A673 (cell line): Measurements from ENCODE around the gene HSPB3. TPM values are rescaled to one million over a fixed set of nuclear protein-coding genes. Genes with fewer than 3 reads are reported as not detected.

Experiments
- BruUV-seq: library from RNA; stranded (reverse); fragments of 400-500 nt; replicated peaks from 2 replicates; lab custom pipeline; 2021; lab: Mats Ljungman, UMichigan
- CTCF ChIA-PET: fragments of 300-600 bp; sonication (Branson Sonifier 250); formaldehyde crosslinking; loops from one replicate; lab custom pipeline; 2022; ENCODE audit warnings: antibody characterized with exemption; lab: Charles Lee
- POLR2A ChIA-PET: fragments of 300-600 bp; sonication (Branson Sonifier 250); formaldehyde crosslinking; loops from one replicate; lab custom pipeline; 2022; ENCODE audit warnings: antibody characterized with exemption; ENCODE audit not compliant: low non-redundant PET; lab: Charles Lee
- DNase-seq: peaks from one replicate; pipeline ENCODE4 v3.0.0-alpha.2; 2015; ENCODE audit warnings: low spot score
- H3K27ac ChIP-seq: fragments of 200-600 bp; sonication (generic); 2 replicates; pipeline ENCODE4 v1.5.1; 2016; ENCODE audit warnings: mixed run types, low read depth, mild to moderate bottlenecking, mixed read lengths, antibody characterized with exemption, low read length; ENCODE audit not compliant: poor library complexity, severe bottlenecking
- H3K27me3 ChIP-seq: fragments of 200-600 bp; sonication (generic); replicated peaks from 2 replicates; pipeline ENCODE4 v1.6.1; 2017; ENCODE audit warnings: mixed run types, low read depth, mild to moderate bottlenecking, mixed read lengths, antibody characterized with exemption, low read length; ENCODE audit not compliant: insufficient read depth, poor library complexity
- H3K36me3 ChIP-seq: fragments of 200-600 bp; sonication (generic); 2 replicates; pipeline ENCODE4 v1.6.1; 2016; ENCODE audit warnings: mixed run types, mild to moderate bottlenecking, mixed read lengths, antibody characterized with exemption, low read length; ENCODE audit not compliant: insufficient read depth, poor library complexity, severe bottlenecking
- H3K4me1 ChIP-seq: fragments of 200-600 bp; sonication (generic); 2 replicates; pipeline ENCODE4 v1.6.1; 2017; ENCODE audit warnings: mixed run types, mild to moderate bottlenecking, mixed read lengths, antibody characterized with exemption, low read length; ENCODE audit not compliant: insufficient read depth, poor library complexity, severe bottlenecking
- H3K4me3 ChIP-seq: fragments of 200-600 bp; sonication (generic); 2 replicates; pipeline ENCODE4 v1.5.1; 2016; ENCODE audit warnings: low read depth, mixed run types, mild to moderate bottlenecking, mixed read lengths, low read length; ENCODE audit not compliant: poor library complexity, severe bottlenecking
- H3K9me3 ChIP-seq: fragments of 200-600 bp; sonication (generic); 2 replicates; pipeline ENCODE4 v1.6.1; 2016; ENCODE audit warnings: mixed run types, low read depth, mild to moderate bottlenecking, mixed read lengths, antibody characterized with exemption, low read length; ENCODE audit not compliant: poor library complexity, severe bottlenecking
- EZH2 ChIP-seq: fragments of 200-600 bp; sonication (generic); IDR thresholded peaks from 2 replicates; pipeline ENCODE4 v1.6.1; 2017; ENCODE audit warnings: borderline replicate concordance, low read depth, mild to moderate bottlenecking, mixed read lengths, antibody characterized with exemption, low read length; ENCODE audit not compliant: poor library complexity, severe bottlenecking
- intact Hi-C: fragments of 100-400 bp; cut with micrococcal nuclease; formaldehyde crosslinking; loops from one replicate; pipeline ENCODE4 v1.10.0; 2022; ENCODE audit not compliant: unreplicated experiment
- total RNA-seq: library from RNA; stranded (reverse); gene quantifications from 2 replicates; pipeline ENCODE4 v1.2.3, GENCODE V29; 2021
- TF ChIP-seq, protein P1 (sequence below): fragments of 300-800, 200-600 bp; sonication (generic); conservative IDR thresholded peaks from 2 replicates; pipeline ENCODE4 v1.5.1; 2017; ENCODE audit warnings: low read depth, mild to moderate bottlenecking, antibody characterized with exemption, low read length, moderate library complexity, mixed read lengths

The HSPB3 gene
- total RNA-seq, 1 experiment from 2014 or later = not detected

DNA sequence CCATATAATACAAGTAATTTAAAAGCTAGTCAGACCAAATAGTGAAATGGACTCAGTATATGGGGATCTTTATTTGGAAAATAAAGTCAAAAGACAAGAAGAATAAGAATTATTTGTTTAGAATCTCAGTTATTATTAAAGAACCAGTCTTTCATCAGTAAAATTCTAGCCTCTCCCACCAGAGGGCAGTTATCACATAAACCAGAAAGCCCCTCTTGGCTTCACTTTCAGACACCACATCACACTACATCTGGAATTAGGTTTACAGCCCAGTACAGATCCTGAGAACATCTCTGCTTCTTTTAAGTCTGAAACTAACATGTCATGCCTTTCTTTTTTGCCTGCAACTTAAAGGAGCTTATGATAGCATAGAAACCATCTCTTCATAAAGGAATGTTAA is 12.2 kb upstream of the HSPB3 start:
- ChIA-PET CTCF (no interaction called here), POLR2A (no interaction called here)
- TF ChIP-seq, protein P1, sequence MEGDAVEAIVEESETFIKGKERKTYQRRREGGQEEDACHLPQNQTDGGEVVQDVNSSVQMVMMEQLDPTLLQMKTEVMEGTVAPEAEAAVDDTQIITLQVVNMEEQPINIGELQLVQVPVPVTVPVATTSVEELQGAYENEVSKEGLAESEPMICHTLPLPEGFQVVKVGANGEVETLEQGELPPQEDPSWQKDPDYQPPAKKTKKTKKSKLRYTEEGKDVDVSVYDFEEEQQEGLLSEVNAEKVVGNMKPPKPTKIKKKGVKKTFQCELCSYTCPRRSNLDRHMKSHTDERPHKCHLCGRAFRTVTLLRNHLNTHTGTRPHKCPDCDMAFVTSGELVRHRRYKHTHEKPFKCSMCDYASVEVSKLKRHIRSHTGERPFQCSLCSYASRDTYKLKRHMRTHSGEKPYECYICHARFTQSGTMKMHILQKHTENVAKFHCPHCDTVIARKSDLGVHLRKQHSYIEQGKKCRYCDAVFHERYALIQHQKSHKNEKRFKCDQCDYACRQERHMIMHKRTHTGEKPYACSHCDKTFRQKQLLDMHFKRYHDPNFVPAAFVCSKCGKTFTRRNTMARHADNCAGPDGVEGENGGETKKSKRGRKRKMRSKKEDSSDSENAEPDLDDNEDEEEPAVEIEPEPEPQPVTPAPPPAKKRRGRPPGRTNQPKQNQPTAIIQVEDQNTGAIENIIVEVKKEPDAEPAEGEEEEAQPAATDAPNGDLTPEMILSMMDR = peak; percentile 66
- no peak for TF ChIP-seq EZH2
- Histone ChIP-seq H3K9me3 (no peaks in the 10 kb centered on the region), H3K27me3 (no peaks in the 10 kb centered on the region), H3K4me3 (no peak overlapping the region), H3K36me3 (no peaks in the 10 kb centered on the region), H3K27ac (no peak overlapping the region), H3K4me1 (peaks cover 6% of the 10 kb centered on the region)
- BruUV-seq = no TSS peak
- intact Hi-C loops = loop anchor here (1.0 to 5.0 kb wide), 3 partner anchors 46 to 454 kb away; no protein-coding TSS in a partner anchor
- DNase-seq = peak; percentile 71

DNA sequence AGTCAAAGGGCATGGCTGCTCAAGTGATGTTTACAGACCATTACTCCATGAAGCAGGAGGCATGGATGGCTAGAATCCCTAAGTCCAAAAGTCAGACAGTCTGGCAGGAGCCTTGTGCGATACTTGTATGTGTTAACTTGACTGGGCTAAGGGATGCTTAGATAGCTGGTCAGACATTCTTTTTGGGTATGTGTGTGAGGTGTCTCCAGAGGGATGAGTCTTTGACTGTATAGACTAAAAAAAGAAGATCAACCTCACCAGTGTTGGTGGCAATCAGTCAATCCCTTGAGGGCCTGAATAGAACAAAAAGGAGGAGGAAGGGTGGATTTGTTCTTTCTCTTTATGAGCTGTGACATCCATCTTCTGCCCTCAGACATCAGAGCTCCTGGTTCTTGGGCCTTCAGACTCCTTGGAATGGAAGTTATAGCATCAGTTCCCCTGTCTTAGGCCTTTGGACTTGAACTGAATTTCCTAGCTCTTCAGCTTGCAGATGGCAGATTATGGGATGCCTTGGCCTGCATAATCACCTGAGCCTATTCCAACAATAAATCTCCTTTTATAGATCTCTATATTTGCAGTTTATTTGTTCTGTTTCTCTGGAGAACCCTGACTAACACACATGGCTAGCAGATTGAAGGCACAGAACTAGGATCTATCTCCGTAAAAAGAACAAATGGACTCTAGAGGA is 9.7 kb upstream of the HSPB3 start:
- Histone ChIP-seq H3K27ac (no peak overlapping the region), H3K4me3 (no peak overlapping the region), H3K4me1 (peaks cover 6% of the 10 kb centered on the region), H3K9me3 (no peaks in the 10 kb centered on the region), H3K27me3 (no peaks in the 10 kb centered on the region), H3K36me3 (no peaks in the 10 kb centered on the region)
- intact Hi-C loops = no loop called here
- ChIA-PET POLR2A (no interaction called here), CTCF (no interaction called here)
- no peak for DNase-seq
- TF ChIP-seq, protein P1 = no peak
- no TSS peak for BruUV-seq

DNA sequence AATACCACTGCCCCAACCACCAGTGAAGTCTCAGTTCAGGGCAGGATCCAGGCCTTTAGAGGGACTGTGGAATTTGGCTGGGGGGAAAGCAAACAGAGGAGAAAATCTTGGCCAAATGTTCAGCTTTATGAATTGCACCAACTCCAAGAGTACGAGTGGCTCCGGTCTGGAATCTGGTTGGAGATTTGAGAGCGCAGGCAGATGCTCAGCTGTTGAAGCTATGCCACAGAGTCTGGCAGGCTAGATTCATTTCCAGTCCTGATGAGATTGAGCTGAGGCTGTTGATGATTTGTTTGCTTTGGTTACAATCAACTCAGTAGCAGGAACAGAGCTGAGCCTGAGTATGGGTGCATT is 9.1 kb upstream of the HSPB3 start:
- Histone ChIP-seq H3K4me3 (no peak overlapping the region), H3K36me3 (no peaks in the 10 kb centered on the region), H3K9me3 (no peaks in the 10 kb centered on the region), H3K4me1 (peaks cover 6% of the 10 kb centered on the region), H3K27me3 (no peaks in the 10 kb centered on the region), H3K27ac (no peak overlapping the region)
- intact Hi-C loops = no loop called here
- BruUV-seq = no TSS peak
- TF ChIP-seq, protein P1 = no peak
- TF ChIP-seq EZH2 = no peak
- CTCF ChIA-PET = no interaction called here
- DNase-seq = no peak
- POLR2A ChIA-PET = no interaction called here
